ENCODE results near the gene ARHGAP18. TPM values are rescaled to one million over a fixed set of nuclear protein-coding genes. Genes with fewer than 3 reads are reported as not detected.

Gene ARHGAP18
- total and polyA plus RNA-seq, 4 donors, result 1.6 to 8.0 (median 3.0) TPM

- Histone ChIP-seq H3K4me1 (ENCODE audit: control insufficient read depth in 4 of 4, insufficient read depth in 4 of 4, low read length in 3 of 4) (no peaks in the 10 kb centered on the region), H3K9me3 (ENCODE audit: control insufficient read depth in 4 of 4, low read length in 3 of 4) (no peaks in the 10 kb centered on the region), H3K4me3 (ENCODE audit: low read depth in 1 of 3, low read length in 3 of 3) (no peak overlapping the region), H3K9ac (ENCODE audit: low read depth in 1 of 2, low read length in 2 of 2) (no peak overlapping the region), H3K27ac (ENCODE audit: low read depth in 1 of 2, low read length in 2 of 2) (no peak overlapping the region), H3K27me3 (ENCODE audit: control insufficient read depth in 4 of 4, insufficient read depth in 4 of 4, low read length in 3 of 4) (no peaks in the 10 kb centered on the region), H3K36me3 (ENCODE audit: control insufficient read depth in 4 of 4, insufficient read depth in 3 of 4, low read depth in 1 of 4, low read length in 3 of 4) (no peaks in the 10 kb centered on the region)
- no peak for DNase-seq (ENCODE audit: low spot score)
- TF ChIP-seq YY1 (IDR thresholded peaks at IDR 0.05) (no peak), REST (IDR thresholded peaks at IDR 0.05) (no peak), GABPA (IDR thresholded peaks at IDR 0.05 in 1 of 2, conservative IDR thresholded peaks at IDR 0.05 in 1 of 2) (no peak), ATF3 (IDR thresholded peaks at IDR 0.05) (no peak)
- WGBS, result 92% methylated on average over 3 of the region's 3 CpGs
Observed at GRCh38 chr6:129631070-129631469, 78.9 kb downstream of the ARHGAP18 start.

GRCh38 chr6:129630596-129630995 is 79.4 kb downstream of the ARHGAP18 start:
- TF ChIP-seq MAX (IDR thresholded peaks at IDR 0.05), result no peak
- no peak for TF ChIP-seq FOXA2 (IDR thresholded peaks at IDR 0.05)
- TF ChIP-seq RAD21 (IDR thresholded peaks at IDR 0.05), result no peak
- H3K27me3 ChIP-seq (ENCODE audit: control insufficient read depth in 4 of 4, insufficient read depth in 4 of 4, low read length in 3 of 4), result no peaks in the 10 kb centered on the region
- DNase-seq (ENCODE audit: low spot score), result no peak
- no peaks in the 10 kb centered on the region for H3K9me3 ChIP-seq (ENCODE audit: control insufficient read depth in 4 of 4, low read length in 3 of 4)
- WGBS, result 86% methylated on average over 1 of the region's 1 CpG
- H3K9ac ChIP-seq (ENCODE audit: low read depth in 1 of 2, low read length in 2 of 2), result no peak overlapping the region
- H3K4me3 ChIP-seq (ENCODE audit: low read depth in 1 of 3, low read length in 3 of 3), result no peak overlapping the region
- no peaks in the 10 kb centered on the region for H3K36me3 ChIP-seq (ENCODE audit: control insufficient read depth in 4 of 4, insufficient read depth in 3 of 4, low read depth in 1 of 4, low read length in 3 of 4)
- H3K27ac ChIP-seq (ENCODE audit: low read depth in 1 of 2, low read length in 2 of 2), result no peak overlapping the region
- no peaks in the 10 kb centered on the region for H3K4me1 ChIP-seq (ENCODE audit: control insufficient read depth in 4 of 4, insufficient read depth in 4 of 4, low read length in 3 of 4)

- Histone ChIP-seq H3K9ac (ENCODE audit: low read depth in 1 of 2, low read length in 2 of 2) (no peak overlapping the region), H3K4me1 (ENCODE audit: control insufficient read depth in 4 of 4, insufficient read depth in 4 of 4, low read length in 3 of 4) (no peaks in the 10 kb centered on the region), H3K36me3 (ENCODE audit: control insufficient read depth in 4 of 4, insufficient read depth in 3 of 4, low read depth in 1 of 4, low read length in 3 of 4) (no peaks in the 10 kb centered on the region), H3K9me3 (ENCODE audit: control insufficient read depth in 4 of 4, low read length in 3 of 4) (no peaks in the 10 kb centered on the region), H3K27me3 (ENCODE audit: control insufficient read depth in 4 of 4, insufficient read depth in 4 of 4, low read length in 3 of 4) (no peaks in the 10 kb centered on the region), H3K4me3 (ENCODE audit: low read depth in 1 of 3, low read length in 3 of 3) (no peak overlapping the region), H3K27ac (ENCODE audit: low read depth in 1 of 2, low read length in 2 of 2) (no peak overlapping the region)
- DNase-seq (ENCODE audit: low spot score), result no peak
- 97% methylated on average over 2 of the region's 2 CpGs for WGBS
- TF ChIP-seq GABPA (IDR thresholded peaks at IDR 0.05 in 1 of 2, conservative IDR thresholded peaks at IDR 0.05 in 1 of 2), result no peak
- TF ChIP-seq REST (IDR thresholded peaks at IDR 0.05), result no peak
- no peak for TF ChIP-seq RXRA (IDR thresholded peaks at IDR 0.05)
- no peak for TF ChIP-seq EGR1 (IDR thresholded peaks at IDR 0.05; ENCODE audit: low read depth in 2 of 2)
- TF ChIP-seq YY1 (IDR thresholded peaks at IDR 0.05), result no peak
- TF ChIP-seq ATF3 (IDR thresholded peaks at IDR 0.05), result no peak
- no peak for TF ChIP-seq TAF1 (conservative IDR thresholded peaks at IDR 0.05)
- TF ChIP-seq ZBTB33 (IDR thresholded peaks at IDR 0.05), result no peak
- no peak for TF ChIP-seq CTCF (IDR thresholded peaks at IDR 0.05; ENCODE audit: low read depth, low read length, missing input control)
- no peak for TF ChIP-seq HNF4G (IDR thresholded peaks at IDR 0.05)
- TF ChIP-seq RAD21 (IDR thresholded peaks at IDR 0.05), result no peak
- no peak for TF ChIP-seq HNF4A (conservative IDR thresholded peaks at IDR 0.05)
Observed at GRCh38 chr6:129628101-129628815, 81.7 kb downstream of the ARHGAP18 start.

All from liver (tissue), 9 donors.